OCI-M2 (cell line): ENCODE data around the gene CCDC192.

ENCODE experiments used
- DNase-seq: peaks from one replicate; lab custom pipeline; 2025; ENCODE audit not compliant: unreplicated experiment; lab: John Stamatoyannopoulos, UW

CCDC192 gene

GRCh38 chr5:127916885-127917573 lies 213.8 kb downstream of the CCDC192 start:
- DNase-seq = no peak

- DNase-seq = no peak
Measured at GRCh38 chr5:127919006-127919796, 216.0 kb downstream of the CCDC192 start.

GRCh38 chr5:127919818-127920217 lies 216.6 kb downstream of the CCDC192 start:
- DNase-seq = no peak

GRCh38 chr5:127920936-127921335 lies 217.7 kb downstream of the CCDC192 start:
- no peak for DNase-seq

- DNase-seq = no peak
Measured at GRCh38 chr5:127922603-127923002, 219.4 kb downstream of the CCDC192 start.

- DNase-seq = no peak
Measured at GRCh38 chr5:127923804-127924570, 220.8 kb downstream of the CCDC192 start.

- DNase-seq = no peak
Measured at GRCh38 chr5:127924606-127925005, 221.4 kb downstream of the CCDC192 start.

GRCh38 chr5:127925916-127926315 lies 222.7 kb downstream of the CCDC192 start:
- no peak for DNase-seq

GRCh38 chr5:127926974-127927373 lies 223.8 kb downstream of the CCDC192 start:
- no peak for DNase-seq

GRCh38 chr5:127928053-127928452 lies 224.9 kb downstream of the CCDC192 start:
- no peak for DNase-seq

GRCh38 chr5:127930311-127930710 lies 227.1 kb downstream of the CCDC192 start:
- no peak for DNase-seq

GRCh38 chr5:127931396-127931795 lies 228.2 kb downstream of the CCDC192 start:
- DNase-seq = no peak

GRCh38 chr5:127933348-127933747 lies 230.2 kb downstream of the CCDC192 start:
- DNase-seq = no peak

GRCh38 chr5:127934791-127935256 lies 231.6 kb downstream of the CCDC192 start:
- DNase-seq = no peak

GRCh38 chr5:127935398-127935797 lies 232.2 kb downstream of the CCDC192 start:
- DNase-seq = no peak

- DNase-seq = no peak
Measured at GRCh38 chr5:127936439-127936972, 233.3 kb downstream of the CCDC192 start.

- DNase-seq = no peak
Measured at GRCh38 chr5:127938746-127939145, 235.6 kb downstream of the CCDC192 start.

- no peak for DNase-seq
Measured at GRCh38 chr5:127940854-127941253, 237.7 kb downstream of the CCDC192 start.

- DNase-seq = no peak
Measured at GRCh38 chr5:127941646-127942045, 238.5 kb downstream of the CCDC192 start.

GRCh38 chr5:127942246-127943060 lies 239.3 kb downstream of the CCDC192 start:
- DNase-seq = no peak

- DNase-seq = no peak
Measured at GRCh38 chr5:127943061-127943371, 239.8 kb downstream of the CCDC192 start.
